ENCODE results near the gene TFPI. TPM values are rescaled to one million over a fixed set of nuclear protein-coding genes. Genes with fewer than 3 reads are reported as not detected.

TFPI gene
- total RNA-seq, 1 experiment from 2014 or later = 51.8 TPM

- no peak for DNase-seq (ENCODE audit: low spot score)
- in situ Hi-C loops (cut with HindIII; ENCODE audit: low sequenced_read_pairs) = no loop called here
Observed at GRCh38 chr2:187442778-187443177, 111.5 kb downstream of the TFPI start.

- no peak for DNase-seq (ENCODE audit: low spot score)
- in situ Hi-C loops (cut with HindIII; ENCODE audit: low sequenced_read_pairs) = no loop called here
Observed at GRCh38 chr2:187442378-187442777, 111.9 kb downstream of the TFPI start.

DNA sequence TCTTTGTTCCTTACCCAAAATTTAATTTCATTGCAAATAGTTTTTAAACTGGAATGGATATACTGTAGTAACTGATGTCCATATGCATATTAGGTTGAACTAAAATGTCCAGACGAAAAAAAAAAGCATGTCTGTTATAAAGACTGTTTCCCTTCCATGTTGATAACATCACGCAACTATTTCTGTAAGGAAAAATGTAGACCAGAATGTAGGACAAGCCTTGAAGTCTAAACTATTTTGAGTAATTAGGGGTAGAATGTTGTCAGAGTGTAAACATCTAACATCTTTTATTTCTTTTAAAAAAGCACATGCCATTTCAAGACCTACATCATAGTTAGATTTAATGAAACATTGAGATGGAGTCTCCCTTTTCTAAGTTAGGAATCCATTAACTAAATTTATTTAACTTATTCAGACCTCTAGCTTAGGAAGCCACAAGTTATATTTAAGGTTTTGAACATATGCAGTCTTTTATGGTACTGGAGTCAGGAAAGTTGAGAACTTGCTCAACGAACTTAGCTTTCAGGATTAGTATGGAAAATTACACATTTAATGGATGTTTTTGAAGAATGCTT, 114.0 kb downstream of the TFPI start:
- in situ Hi-C loops (cut with HindIII; ENCODE audit: low sequenced_read_pairs) = no loop called here
- DNase-seq (ENCODE audit: low spot score) = no peak

DNA sequence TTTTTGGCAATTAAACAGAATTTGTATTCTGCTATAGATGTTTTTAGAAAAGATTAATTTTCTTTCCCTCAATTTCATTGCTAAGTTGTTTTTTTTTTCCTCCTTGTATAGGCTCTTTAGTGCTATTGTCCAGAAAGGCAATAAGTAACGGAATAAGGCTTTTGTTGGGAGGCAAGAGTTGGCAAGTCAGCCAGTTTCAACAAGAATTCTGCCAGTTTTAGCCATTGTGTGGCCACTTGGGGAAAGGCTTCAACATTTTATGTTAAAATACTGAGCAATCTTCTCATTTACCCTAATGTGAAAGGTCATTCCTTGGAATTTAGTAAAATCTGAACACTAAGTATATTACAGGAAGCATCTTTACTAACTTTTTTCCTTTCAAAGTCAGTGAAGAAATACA, 115.8 kb downstream of the TFPI start:
- DNase-seq (ENCODE audit: low spot score) = no peak
- in situ Hi-C loops (cut with HindIII; ENCODE audit: low sequenced_read_pairs) = no loop called here

DNA sequence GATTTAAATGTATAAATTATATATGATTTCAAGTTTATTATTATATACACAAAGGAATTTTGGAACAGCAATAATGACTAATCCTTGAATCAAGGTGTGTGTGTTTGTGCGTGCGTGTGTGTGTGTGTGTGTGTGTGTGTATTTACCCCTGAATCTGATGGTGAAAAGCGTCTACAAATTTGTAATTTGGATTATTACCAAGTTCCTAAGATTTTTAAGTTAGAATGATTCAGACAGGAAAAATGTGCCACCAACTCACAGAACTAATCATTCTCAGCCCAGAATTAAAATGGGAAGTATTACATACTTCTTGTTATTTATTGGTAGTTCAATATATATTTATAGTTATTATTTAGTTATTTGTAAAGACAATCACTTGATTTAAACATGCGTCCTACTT, 118.5 kb downstream of the TFPI start:
- in situ Hi-C loops (cut with HindIII; ENCODE audit: low sequenced_read_pairs) = no loop called here
- DNase-seq (ENCODE audit: low spot score) = no peak

DNA sequence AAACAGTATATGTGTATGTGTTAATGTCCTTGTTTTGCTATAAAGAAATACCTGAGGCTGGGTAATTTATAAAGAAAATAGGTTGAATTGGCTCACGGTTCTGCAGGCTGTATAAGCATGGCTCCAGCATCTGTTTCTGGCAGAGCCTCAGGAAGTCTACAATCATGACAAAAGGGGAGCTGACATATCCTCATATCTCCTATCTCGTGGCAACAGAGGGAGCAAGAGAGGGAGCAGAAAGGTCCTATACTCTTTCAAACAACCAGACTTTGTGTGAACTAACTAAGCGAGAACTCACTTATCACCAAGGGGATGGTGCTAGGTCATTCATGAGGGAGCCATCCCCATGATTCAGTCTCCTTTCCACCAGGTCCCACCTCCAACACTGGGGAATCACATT, 119.2 kb downstream of the TFPI start:
- in situ Hi-C loops (cut with HindIII; ENCODE audit: low sequenced_read_pairs) = no loop called here
- DNase-seq (ENCODE audit: low spot score) = no peak

DNA sequence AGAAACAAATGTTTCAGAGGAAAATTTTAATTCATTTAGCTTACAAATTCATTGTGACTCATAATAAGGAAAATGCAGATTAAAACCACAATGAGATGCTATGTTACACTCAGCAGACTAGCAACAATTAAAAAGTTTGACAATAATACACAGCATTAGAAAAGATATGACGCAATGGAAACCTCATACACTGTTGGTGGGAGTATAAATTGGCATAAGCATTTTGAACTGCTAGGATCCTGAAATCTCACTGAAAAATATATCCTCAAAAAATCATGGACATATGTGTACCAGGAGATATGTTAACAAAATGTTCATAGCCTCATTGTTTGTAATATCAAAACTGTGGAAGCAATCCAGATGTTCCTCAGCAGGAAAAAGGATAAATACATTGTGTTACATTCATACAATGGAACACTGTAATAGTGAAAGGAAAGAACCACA, 119.9 kb downstream of the TFPI start:
- DNase-seq (ENCODE audit: low spot score) = no peak
- in situ Hi-C loops (cut with HindIII; ENCODE audit: low sequenced_read_pairs) = no loop called here

DNA sequence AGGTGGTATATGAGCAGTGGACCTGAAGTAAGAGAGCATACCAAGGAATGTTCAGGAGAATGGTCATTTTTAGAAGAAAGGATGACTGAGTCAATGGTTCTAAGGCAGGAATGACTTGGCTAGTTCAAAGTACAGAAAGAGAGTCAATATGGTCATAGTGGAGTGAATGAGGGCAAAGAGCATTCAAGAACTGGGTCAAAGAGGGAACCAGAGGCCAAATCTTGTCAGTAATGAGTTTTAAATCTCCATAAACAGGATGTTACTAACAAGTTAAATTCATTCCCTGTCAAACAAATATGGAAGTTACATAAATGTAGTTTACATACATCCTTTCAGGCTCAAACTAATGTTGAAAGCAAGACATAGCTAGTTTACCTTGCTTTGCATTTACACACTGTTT, 122.3 kb downstream of the TFPI start:
- no peak for DNase-seq (ENCODE audit: low spot score)
- in situ Hi-C loops (cut with HindIII; ENCODE audit: low sequenced_read_pairs) = no loop called here

DNA sequence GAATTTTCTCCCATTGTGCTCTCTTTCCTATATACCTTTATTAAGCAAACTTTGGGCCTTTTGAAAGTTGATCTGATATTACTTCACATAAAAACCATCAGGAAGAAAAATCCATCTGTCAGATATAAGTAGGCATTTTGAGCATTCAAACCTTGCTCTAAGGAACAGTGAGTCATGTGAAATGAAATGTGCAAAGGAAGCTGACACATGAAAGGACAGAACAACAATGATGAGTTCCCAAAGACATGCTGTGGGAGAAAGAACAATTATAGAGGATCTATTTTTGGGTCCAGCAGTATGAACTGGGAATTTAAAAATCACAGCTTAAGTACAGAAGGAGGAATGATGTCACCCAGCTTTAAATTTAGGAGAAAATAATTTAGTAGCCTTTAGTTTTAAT, 124.2 kb downstream of the TFPI start:
- in situ Hi-C loops (cut with HindIII; ENCODE audit: low sequenced_read_pairs) = no loop called here

GRCh38 chr2:187424146-187424545, 130.1 kb downstream of the TFPI start:
- in situ Hi-C loops (cut with HindIII; ENCODE audit: low sequenced_read_pairs) = no loop called here
- no peak for DNase-seq (ENCODE audit: low spot score)

More for the DNA sequence above, 124.2 kb downstream of the TFPI start:
- DNase-seq (ENCODE audit: low spot score) = no peak

DNA sequence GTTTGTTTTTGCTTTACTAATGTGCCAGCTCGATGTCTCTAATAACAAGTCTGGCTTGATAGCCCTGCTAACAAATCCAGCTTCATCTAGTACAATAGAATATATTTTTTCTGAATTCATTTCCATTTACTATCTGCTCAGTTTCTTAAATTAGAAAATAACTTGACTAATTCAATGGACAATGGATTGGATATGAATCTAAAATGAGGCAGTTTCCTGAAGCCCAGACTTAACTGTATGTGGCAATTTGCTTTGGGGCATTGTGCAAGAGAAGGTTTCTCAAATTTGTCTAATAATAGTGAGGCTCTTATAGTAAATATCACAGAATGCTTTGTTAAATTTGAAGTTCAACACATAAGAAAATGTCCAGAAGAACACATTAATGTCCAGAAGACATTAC, 132.0 kb downstream of the TFPI start:
- DNase-seq (ENCODE audit: low spot score) = no peak
- in situ Hi-C loops (cut with HindIII; ENCODE audit: low sequenced_read_pairs) = no loop called here

DNA sequence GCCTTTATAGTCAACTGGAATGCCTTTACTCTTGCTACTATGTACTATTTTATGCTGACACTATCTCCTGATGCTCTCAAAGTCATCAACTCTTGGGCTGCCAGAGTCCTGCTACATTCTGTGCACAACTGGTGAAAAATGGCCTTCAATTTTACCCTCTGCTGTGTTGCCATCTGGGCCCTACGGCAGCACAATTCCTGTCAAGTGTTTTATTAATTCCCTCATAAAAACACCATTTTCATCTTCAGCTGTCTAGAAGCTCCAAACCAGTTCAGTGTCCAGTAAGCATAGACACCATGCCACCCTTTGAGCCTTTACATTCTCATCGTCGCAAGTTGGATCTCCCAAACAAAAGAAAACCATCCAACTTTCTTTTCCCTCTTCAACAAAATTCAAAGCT, 132.7 kb downstream of the TFPI start:
- no peak for DNase-seq (ENCODE audit: low spot score)
- in situ Hi-C loops (cut with HindIII; ENCODE audit: low sequenced_read_pairs) = no loop called here

- in situ Hi-C loops (cut with HindIII; ENCODE audit: low sequenced_read_pairs) = no loop called here
- DNase-seq (ENCODE audit: low spot score) = no peak
Observed at GRCh38 chr2:187419808-187420207, 134.4 kb downstream of the TFPI start.

DNA sequence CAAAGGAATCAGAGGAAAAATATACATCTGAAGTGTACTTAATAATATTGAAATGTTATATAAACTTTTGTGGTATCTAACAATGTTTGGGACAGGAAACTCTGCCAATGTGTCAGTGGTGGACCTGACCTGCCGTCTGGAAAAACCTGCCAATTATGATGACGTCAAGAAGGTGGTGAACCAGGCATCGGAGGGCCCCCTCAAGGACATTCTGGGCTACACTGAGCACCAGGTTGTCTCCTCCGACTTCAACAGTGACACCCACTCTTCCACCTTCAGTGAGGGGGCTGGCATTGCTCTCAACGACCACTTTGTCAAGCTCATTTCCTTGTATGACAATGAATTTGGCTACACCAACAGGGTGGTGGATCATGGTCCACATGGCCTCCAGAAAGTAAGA, 138.8 kb downstream of the TFPI start:
- DNase-seq (ENCODE audit: low spot score) = no peak
- in situ Hi-C loops (cut with HindIII; ENCODE audit: low sequenced_read_pairs) = no loop called here

Other genes starting within 250 kb of the TFPI start
- gene CALCRL, start 106.2 kb downstream of the TFPI start, total RNA-seq (2014; rRNA removed; shearing (Covaris generic)) = 0.98 and 1.6 TPM in 2 replicates

All from G401 (cell line).